Activated CD4-positive, alpha-beta memory T cell treated with anti-CD3 and anti-CD28 coated beads, Interleukin-2, amount 10 ng/mL, durations not matched to agents 7 days and 5 days (primary cell): ENCODE results near the gene DCAF15. TPM values are rescaled to one million over a fixed set of nuclear protein-coding genes. Genes with fewer than 3 reads are reported as not detected.

Source experiments
- CTCF ChIA-PET: fragments of 350-600 bp; sonication (Branson Sonifier 250); formaldehyde crosslinking; loops from one replicate; lab custom pipeline; 2021; ENCODE audit warnings: antibody characterized with exemption, inconsistent platforms; lab: Charles Lee
- POLR2A ChIA-PET: fragments of 350-600 bp; sonication (Branson Sonifier 250); formaldehyde crosslinking; loops from one replicate; lab custom pipeline; 2021; ENCODE audit warnings: antibody characterized with exemption; lab: Charles Lee
- DNase-seq: peaks from one replicate; pipeline ENCODE4 v3.0.0-alpha.2; 2020
- H3K27ac Mint-ChIP-seq: one replicate; pipeline ENCODE4 v1.8.0; 2021; ENCODE audit warnings: mild to moderate bottlenecking, mixed read lengths
- H3K27me3 Mint-ChIP-seq: one replicate; pipeline ENCODE4 v1.8.0; 2021; ENCODE audit warnings: mixed read lengths
- H3K36me3 Mint-ChIP-seq: one replicate; pipeline ENCODE4 v1.8.0; 2021; ENCODE audit warnings: low read depth, mixed read lengths
- H3K4me1 Mint-ChIP-seq: one replicate; pipeline ENCODE4 v1.8.0; 2021; ENCODE audit warnings: mixed read lengths
- H3K4me3 Mint-ChIP-seq: one replicate; pipeline ENCODE4 v1.8.0; 2021; ENCODE audit warnings: mild to moderate bottlenecking, mixed read lengths
- H3K9me3 Mint-ChIP-seq: one replicate; pipeline ENCODE4 v1.8.0; 2021; ENCODE audit warnings: mixed read lengths
- total RNA-seq, 2 experiments: library from RNA; stranded (reverse); gene quantifications; one replicate each; pipeline ENCODE4 v1.2.3, GENCODE V29; 2021

Gene DCAF15
- total RNA-seq, 2 experiments from 2014 or later: 76.2 to 78.4 TPM

DNA sequence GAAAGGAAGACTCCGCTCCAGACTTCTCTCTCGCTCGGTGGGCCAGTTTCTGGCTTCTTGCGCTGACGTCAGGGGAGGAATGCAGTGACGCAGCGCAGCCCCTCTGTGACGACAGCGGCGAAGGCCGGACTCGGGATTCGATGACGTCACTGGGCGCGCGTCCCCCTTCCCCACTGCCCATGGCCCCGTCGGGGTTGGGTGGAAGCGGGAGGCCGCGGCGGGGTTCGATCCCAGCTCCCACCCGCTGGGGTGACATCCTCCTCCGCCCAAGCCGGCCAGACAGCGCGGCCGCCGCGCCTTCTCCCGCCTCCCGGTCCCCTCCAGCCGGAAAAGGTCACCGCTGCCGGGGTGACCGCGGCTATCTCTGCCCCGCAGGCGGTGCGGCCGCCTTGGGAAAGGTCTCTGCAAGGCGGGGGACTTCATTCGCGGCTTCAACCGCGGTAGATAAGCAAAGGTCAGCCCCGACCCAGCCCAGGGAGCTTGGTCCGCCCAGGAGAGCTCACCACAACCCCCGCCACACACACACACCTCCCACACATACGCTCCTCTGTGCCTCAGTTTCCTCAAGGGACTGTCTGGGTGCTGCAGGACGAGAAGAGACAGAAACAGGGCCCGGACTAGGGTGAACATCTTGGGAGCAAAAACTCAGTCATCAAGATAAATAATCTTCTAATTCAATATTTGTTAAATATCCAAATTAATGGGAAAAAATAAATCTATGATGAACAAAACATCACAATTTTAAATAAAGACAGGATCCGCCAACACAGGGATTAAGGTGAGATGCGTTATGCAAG lies 54.7 kb downstream of the DCAF15 start:
- Mint-ChIP-seq H3K27ac (peak overlapping the region; percentile 93), H3K9me3 (no peaks in the 10 kb centered on the region), H3K27me3 (no peaks in the 10 kb centered on the region), H3K4me3 (peak overlapping the region; percentile 84), H3K4me1 (peaks cover 38% of the 10 kb centered on the region), H3K36me3 (peaks cover 2% of the 10 kb centered on the region)
- no peak for DNase-seq
- POLR2A ChIA-PET: interaction anchor here (0.8 to 11.7 kb wide), 19 partner anchors 9 to 374 kb away, joined by 3 to 157 read pairs (median 4); partner anchors contain the start of genes ADGRE5, ASF1B, DCAF15 and IL27RA
- CTCF ChIA-PET: interaction anchor here (0.8 to 1.7 kb wide), 11 partner anchors 11 to 143 kb away, joined by 3 to 4 read pairs (median 3); partner anchors contain the start of genes DCAF15 and MISP3

Other genes starting within 250 kb of the DCAF15 start
- 10 to 100 TPM; 22.4 to 22.7 TPM for gene MRI1, start 188.0 kb upstream of the DCAF15 start, total RNA-seq
- 10 to 100 TPM; 79.4 to 83.7 TPM for gene C19orf53, start 178.1 kb upstream of the DCAF15 start, total RNA-seq
- 10 to 100 TPM; 10.1 to 10.4 TPM for gene ZSWIM4, start 157.1 kb upstream of the DCAF15 start, total RNA-seq
- gene NANOS3, start 75.4 kb upstream of the DCAF15 start, total RNA-seq: under 1 TPM; 0.65 to 0.95 TPM
- 1 to 10 TPM; 3.8 to 4.4 TPM for gene BRME1, start 46.4 kb upstream of the DCAF15 start, total RNA-seq
- gene CC2D1A, start 46.3 kb upstream of the DCAF15 start, total RNA-seq: 10 to 100 TPM; 30.6 to 32.7 TPM
- under 1 TPM; 0.35 to 0.48 TPM for gene PODNL1, start 14.1 kb upstream of the DCAF15 start, total RNA-seq
- 10 to 100 TPM; 16.8 to 18.6 TPM for gene RFX1, start 53.8 kb downstream of the DCAF15 start, total RNA-seq
- gene RLN3, start 75.6 kb downstream of the DCAF15 start, total RNA-seq: not detected
- gene IL27RA, start 79.3 kb downstream of the DCAF15 start, total RNA-seq: 10 to 100 TPM; 55.5 to 58.1 TPM
- not detected for gene PALM3, start 109.6 kb downstream of the DCAF15 start, total RNA-seq
- gene MISP3, start 120.3 kb downstream of the DCAF15 start, total RNA-seq: 1 to 10 TPM; 3.2 to 3.5 TPM
- gene C19orf67, start 133.3 kb downstream of the DCAF15 start, total RNA-seq: under 1 TPM in 1 of 2 experiments, not detected in 1; 0.35 TPM
- gene SAMD1, start 138.2 kb downstream of the DCAF15 start, total RNA-seq: 10 to 100 TPM; 63.4 to 64.6 TPM
- 10 to 100 TPM; 48.1 to 49.8 TPM for gene PRKACA, start 165.3 kb downstream of the DCAF15 start, total RNA-seq
- gene ASF1B, start 184.1 kb downstream of the DCAF15 start, total RNA-seq: 10 to 100 TPM; 93.5 to 94.8 TPM